ENCODE results near the gene LEMD1. TPM values are rescaled to one million over a fixed set of nuclear protein-coding genes. Genes with fewer than 3 reads are reported as not detected.
"Not testable (repeated sequence)": the region's sequence is repeated elsewhere in the genome, so short reads cannot be mapped to it uniquely, and the experiment has no call there.

The LEMD1 gene
- total RNA-seq, 2 experiments from 2014 or later, result 2.2 to 2.5 TPM

DNA sequence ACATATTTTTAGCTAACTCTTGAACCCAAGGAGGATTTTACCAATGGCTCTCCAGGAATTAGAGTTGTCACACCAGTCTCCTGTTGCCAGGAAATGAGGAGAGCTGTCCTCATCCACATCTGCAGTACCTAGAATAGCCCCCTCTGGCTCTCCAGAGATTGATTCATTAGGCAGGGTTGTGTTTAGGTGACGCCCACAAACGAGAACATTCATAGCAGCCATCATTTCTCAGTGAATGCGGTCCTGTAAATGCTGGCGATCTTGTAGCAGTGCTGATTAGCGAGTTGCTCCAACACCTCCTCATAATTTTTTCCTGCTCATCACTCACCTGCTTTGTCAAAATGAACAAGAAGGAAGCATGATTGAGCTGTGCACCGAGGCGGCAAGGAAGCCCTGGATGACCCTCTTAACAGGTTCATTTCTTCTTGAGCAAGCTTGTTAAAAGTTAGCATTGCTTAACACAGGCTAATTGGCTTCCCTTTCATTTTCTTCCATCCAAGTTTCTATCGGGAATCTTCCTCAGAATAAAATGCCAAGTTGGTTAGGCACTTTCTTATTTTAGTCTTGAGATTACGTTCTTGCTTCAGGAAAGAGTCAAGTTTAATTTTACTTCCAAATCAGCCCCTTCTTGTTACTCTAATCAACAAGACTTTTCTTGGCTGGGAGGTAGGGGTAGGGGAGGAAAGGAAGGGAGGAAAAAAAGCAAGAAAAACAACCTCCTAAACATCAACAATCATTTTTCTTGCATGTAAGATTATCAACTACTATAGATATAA lies 48.6 kb downstream of the LEMD1 start:
- H3K4me3 Mint-ChIP-seq, result no peak overlapping the region
- no peak overlapping the region for H3K27ac Mint-ChIP-seq

DNA sequence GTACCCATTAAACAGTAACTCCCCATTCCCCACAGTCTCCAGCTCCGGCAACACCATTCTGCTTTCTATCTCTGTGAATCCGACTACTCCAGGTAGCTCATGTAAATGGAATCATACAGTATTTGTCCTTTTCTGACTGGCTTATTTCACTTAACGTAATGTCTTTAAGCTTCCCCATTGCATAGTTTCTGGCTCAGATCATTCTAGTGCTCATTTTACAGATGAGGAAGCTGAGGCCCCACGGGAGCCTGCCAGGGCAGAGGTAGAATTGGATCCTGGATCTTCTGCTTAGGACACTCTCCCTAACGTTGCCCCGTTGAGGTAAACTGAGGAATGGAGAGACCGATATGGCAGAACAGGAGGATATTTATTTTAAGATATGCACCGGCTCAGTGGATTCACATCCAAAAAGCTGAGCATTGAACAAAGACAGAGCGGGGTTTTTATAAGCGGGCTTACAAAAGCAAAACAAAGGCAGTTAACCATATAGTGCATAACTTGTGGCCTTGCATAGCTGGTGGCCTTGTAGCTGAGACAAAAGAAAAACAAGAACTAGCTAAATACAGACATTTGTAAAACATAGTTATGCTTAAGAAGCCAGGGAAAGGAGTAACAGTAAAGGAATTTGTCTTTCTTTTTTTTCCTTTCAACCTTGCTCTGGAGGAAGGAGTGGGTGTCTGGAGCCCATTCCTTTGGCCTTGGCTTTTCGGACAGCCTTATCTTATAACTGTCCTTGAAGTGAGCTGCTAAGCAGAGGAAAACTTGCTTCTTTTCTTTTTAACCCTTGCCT lies 49.8 kb downstream of the LEMD1 start:
- Mint-ChIP-seq H3K9me3 (no peaks in the 10 kb centered on the region), H3K4me3 (no peak overlapping the region), H3K27ac (no peak overlapping the region), H3K4me1 (ENCODE audit: low read depth) (peaks cover 21% of the 10 kb centered on the region), H3K27me3 (no peaks in the 10 kb centered on the region), H3K36me3 (no peaks in the 10 kb centered on the region)
- ChIA-PET POLR2A (no interaction called here), CTCF (interaction anchor here (0.8 to 1.8 kb wide), 4 partner anchors 18 to 153 kb away, joined by 3 to 5 read pairs (median 4); no protein-coding TSS in a partner anchor)
- no peak for DNase-seq
- intact Hi-C loops (cut with micrococcal nuclease), result no loop called here

More for the DNA sequence above, 48.6 kb downstream of the LEMD1 start:
- no peak for DNase-seq
- intact Hi-C loops (cut with micrococcal nuclease), result no loop called here
- no peaks in the 10 kb centered on the region for H3K9me3 Mint-ChIP-seq
- H3K27me3 Mint-ChIP-seq, result no peaks in the 10 kb centered on the region
- CTCF ChIA-PET, result interaction anchor here (0.7 to 1.8 kb wide), 3 partner anchors 19 to 113 kb away, joined by 3 to 4 read pairs (median 4); no protein-coding TSS in a partner anchor
- peaks cover 21% of the 10 kb centered on the region for H3K4me1 Mint-ChIP-seq (ENCODE audit: low read depth)
- POLR2A ChIA-PET, result no interaction called here
- H3K36me3 Mint-ChIP-seq, result no peaks in the 10 kb centered on the region

DNA sequence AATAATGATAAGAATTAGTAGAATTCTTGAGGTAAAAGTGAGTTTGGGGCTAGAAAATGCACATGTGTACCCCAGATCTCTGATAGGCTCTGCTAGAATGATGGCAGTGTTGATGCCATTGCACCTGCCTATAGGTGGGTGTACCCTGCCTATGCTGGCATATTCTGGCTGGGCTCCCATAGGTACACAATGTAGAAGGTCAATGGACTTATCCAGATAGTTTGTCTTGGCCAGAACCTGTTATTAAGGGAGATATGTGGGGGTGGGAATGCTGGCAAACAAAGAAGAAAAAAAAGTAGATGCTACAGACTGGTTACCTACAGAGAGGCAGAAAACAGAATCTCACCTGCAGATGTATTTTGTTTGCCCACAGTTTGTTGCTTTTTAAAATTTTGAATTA lies 51.1 kb downstream of the LEMD1 start:
- H3K4me3 Mint-ChIP-seq, result no peak overlapping the region
- CTCF ChIA-PET, result interaction anchor here (0.6 kb wide), 1 partner anchor 116 kb away, joined by 6 read pairs; no protein-coding TSS in a partner anchor
- no peaks in the 10 kb centered on the region for H3K27me3 Mint-ChIP-seq
- no peak overlapping the region for H3K27ac Mint-ChIP-seq
- H3K36me3 Mint-ChIP-seq, result no peaks in the 10 kb centered on the region
- POLR2A ChIA-PET, result no interaction called here
- no peak for DNase-seq
- peaks cover 18% of the 10 kb centered on the region for H3K4me1 Mint-ChIP-seq (ENCODE audit: low read depth)
- no peaks in the 10 kb centered on the region for H3K9me3 Mint-ChIP-seq
- intact Hi-C loops (cut with micrococcal nuclease), result no loop called here

DNA sequence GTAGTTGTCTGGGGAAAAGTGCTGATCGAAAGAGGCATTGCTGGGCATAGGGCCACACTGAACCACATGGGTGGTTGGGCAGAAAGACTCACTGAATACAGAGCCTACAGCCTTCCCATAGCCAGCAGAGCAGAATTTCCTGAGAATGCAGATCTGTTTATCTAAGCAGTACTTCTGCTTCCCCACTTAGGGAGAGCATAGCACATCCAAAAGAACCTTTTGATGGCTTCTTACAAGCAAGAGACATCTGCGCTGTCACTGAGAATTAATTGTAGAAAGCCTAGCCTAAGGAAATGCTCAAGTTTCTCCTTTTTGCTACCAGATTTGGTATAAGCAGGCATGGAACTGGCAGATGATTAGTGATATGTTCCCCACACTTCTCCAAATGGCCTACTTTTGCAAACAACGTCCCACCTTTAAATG lies 52.1 kb downstream of the LEMD1 start:
- H3K27ac Mint-ChIP-seq, result no peak overlapping the region
- H3K4me1 Mint-ChIP-seq (ENCODE audit: low read depth), result peaks cover 14% of the 10 kb centered on the region
- H3K4me3 Mint-ChIP-seq, result no peak overlapping the region
- no peak for DNase-seq
- intact Hi-C loops (cut with micrococcal nuclease), result no loop called here
- ChIA-PET CTCF (interaction anchor here (0.6 kb wide), 1 partner anchor 164 kb away, joined by 3 read pairs; no protein-coding TSS in a partner anchor), POLR2A (no interaction called here)
- H3K36me3 Mint-ChIP-seq, result no peaks in the 10 kb centered on the region
- H3K27me3 Mint-ChIP-seq, result peaks cover 2% of the 10 kb centered on the region
- no peaks in the 10 kb centered on the region for H3K9me3 Mint-ChIP-seq

DNA sequence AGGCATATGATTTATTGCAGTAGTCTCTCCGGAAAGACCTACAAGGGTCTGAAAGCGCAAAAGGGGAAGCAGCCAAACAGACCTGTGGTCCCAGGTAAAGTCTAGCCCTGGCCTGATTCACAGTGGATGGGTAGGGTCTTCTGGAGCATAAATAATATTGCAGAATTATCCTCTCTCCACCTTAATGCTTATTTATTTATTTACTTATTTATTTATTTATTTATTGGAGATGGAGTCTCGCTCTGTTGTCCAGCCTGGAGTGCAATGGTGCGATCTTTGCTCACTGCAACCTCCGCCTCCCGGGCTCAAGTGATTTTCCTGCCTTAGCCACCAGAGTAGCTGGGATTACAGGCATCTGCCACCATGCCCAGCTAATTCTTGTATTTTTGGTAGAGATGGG lies 53.4 kb downstream of the LEMD1 start:
- no peak for DNase-seq
- Mint-ChIP-seq H3K27me3 (peaks cover 2% of the 10 kb centered on the region), H3K4me3 (no peak overlapping the region), H3K4me1 (ENCODE audit: low read depth) (peaks cover 1% of the 10 kb centered on the region), H3K27ac (no peak overlapping the region), H3K9me3 (no peaks in the 10 kb centered on the region), H3K36me3 (no peaks in the 10 kb centered on the region)
- intact Hi-C loops (cut with micrococcal nuclease), result no loop called here
- CTCF ChIA-PET, result interaction anchor here (1.0 kb wide), 1 partner anchor 14 kb away, joined by 3 read pairs; no protein-coding TSS in a partner anchor
- POLR2A ChIA-PET, result no interaction called here

DNA sequence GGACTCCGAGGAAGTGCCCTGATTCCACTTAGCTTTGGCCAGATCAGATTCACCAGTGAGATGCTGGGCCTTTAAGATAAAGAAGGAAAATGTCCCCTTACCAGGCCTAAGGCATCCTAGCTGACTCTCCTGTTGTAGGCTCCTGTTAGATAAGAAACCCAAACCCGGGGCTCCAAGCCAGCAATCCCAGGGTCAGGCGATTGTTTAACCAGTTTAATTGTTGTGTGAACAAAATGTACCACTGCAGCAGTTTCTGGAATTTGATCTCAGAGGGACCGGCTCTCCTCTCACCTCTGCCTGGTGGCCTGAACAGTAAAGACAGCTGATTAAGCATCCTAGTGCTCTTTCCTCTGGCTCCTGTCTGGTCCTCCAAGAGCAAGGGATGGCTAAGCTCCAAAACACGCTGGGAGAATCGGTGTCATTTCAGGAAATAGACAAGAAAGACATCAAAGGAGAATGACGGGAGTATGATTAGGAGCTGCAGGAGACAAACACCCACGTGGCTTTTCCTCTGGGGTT lies 55.9 kb downstream of the LEMD1 start:
- Mint-ChIP-seq H3K27me3 (peaks cover 5% of the 10 kb centered on the region), H3K4me1 (ENCODE audit: low read depth) (no peaks in the 10 kb centered on the region), H3K27ac (no peak overlapping the region), H3K9me3 (no peaks in the 10 kb centered on the region), H3K4me3 (no peak overlapping the region), H3K36me3 (no peaks in the 10 kb centered on the region)
- POLR2A ChIA-PET, result no interaction called here
- no peak for DNase-seq
- intact Hi-C loops (cut with micrococcal nuclease), result no loop called here
- CTCF ChIA-PET, result interaction anchor here (0.8 to 1.6 kb wide), 3 partner anchors 12 to 119 kb away, joined by 3 to 4 read pairs (median 3); no protein-coding TSS in a partner anchor

DNA sequence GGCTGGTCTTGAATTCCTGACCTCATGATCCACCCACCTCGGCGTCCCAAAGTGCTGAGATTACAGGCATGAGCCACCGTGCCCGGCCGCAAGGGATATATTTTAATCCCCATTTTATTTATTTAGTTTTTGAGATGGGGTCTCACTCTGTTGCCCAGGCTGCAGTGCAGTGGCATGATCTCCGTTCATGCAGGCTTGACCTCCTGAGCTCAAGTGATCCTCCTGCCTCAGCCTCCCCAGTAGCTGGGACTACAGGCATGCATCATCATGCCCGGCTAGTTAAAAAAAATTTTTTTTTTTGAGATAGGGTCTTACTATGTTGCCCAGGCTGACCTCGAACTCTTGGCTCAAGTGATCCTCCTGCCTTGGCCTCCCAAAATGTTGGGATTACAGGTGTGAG lies 56.8 kb downstream of the LEMD1 start:
- DNase-seq; H3K36me3 Mint-ChIP-seq; H3K4me3 Mint-ChIP-seq; intact Hi-C loops (cut with micrococcal nuclease); POLR2A ChIA-PET; H3K27ac Mint-ChIP-seq; H3K4me1 Mint-ChIP-seq (ENCODE audit: low read depth); H3K27me3 Mint-ChIP-seq; H3K9me3 Mint-ChIP-seq: not testable (repeated sequence)
- CTCF ChIA-PET, result interaction anchor here (0.7 to 1.3 kb wide), 2 partner anchors 11 to 253 kb away, joined by 3 to 4 read pairs; no protein-coding TSS in a partner anchor

DNA sequence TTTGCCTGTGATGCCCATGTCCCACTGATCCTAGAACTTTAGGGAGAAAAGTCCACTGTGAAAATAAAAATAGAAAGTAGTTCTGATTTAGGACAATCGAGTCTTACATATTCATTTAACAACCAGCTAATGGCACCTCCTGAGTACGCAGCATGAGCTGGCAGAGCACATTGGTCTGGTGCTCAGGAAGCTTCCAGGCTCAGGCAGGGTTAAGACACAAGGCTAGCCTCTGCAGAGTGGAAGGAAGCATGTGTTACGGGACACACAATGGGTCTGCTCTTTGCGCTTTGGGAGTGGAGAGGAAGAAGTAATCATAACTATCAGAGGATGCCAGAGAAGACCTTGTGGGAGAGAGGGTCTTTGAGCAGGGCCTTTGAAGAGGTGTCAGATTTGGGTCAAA lies 61.0 kb downstream of the LEMD1 start:
- Mint-ChIP-seq H3K36me3 (no peaks in the 10 kb centered on the region), H3K27me3 (peaks cover 20% of the 10 kb centered on the region), H3K9me3 (no peaks in the 10 kb centered on the region), H3K4me1 (ENCODE audit: low read depth) (no peaks in the 10 kb centered on the region), H3K4me3 (no peak overlapping the region), H3K27ac (no peak overlapping the region)
- no peak for DNase-seq
- intact Hi-C loops (cut with micrococcal nuclease), result no loop called here
- ChIA-PET CTCF (interaction anchor here (2.5 kb wide), 1 partner anchor 124 kb away, joined by 9 read pairs; no protein-coding TSS in a partner anchor), POLR2A (no interaction called here)

DNA sequence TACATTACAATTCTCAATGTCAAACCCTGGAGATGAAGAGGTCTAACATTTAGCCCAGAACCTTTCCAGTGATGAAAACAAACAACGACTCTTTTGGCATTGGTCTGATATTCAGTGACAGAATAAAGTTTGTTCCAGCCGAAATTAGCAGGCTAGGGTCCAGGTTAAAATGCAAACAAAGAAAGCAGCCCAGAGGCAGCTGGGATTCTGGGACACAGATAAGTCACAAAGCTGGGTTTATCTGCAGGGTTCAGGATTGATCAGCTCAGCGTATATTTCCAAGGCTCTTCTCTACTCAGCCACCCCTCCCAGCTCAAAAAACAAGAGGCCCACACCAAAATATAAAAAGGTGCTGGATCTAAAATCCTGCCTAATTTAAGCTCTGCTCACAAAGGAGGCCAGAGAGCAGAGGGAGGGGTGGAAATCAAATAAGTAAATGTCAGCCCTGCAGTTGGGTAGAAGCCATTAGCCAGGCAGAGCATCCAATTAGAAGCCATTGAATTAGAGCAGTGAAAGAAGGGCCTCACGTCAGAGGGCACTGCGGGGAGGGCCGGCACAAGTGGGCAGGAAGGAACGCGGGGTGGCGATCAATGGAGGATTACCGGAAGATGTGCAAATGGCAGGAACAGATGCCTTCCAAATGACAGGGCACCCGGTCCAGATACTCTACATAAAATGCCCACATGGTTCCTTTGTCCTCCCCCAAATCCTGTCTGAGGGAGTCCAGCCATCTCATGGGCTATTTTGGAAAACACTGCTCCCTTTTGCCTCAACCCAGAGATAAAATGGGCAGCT lies 61.9 kb downstream of the LEMD1 start:
- ChIA-PET CTCF (interaction anchor here (0.6 to 2.5 kb wide), 3 partner anchors 125 to 494 kb away, joined by 3 to 9 read pairs (median 4); no protein-coding TSS in a partner anchor), POLR2A (no interaction called here)
- Mint-ChIP-seq H3K9me3 (no peaks in the 10 kb centered on the region), H3K27ac (no peak overlapping the region), H3K4me3 (no peak overlapping the region), H3K4me1 (ENCODE audit: low read depth) (no peaks in the 10 kb centered on the region), H3K27me3 (peaks cover 18% of the 10 kb centered on the region), H3K36me3 (no peaks in the 10 kb centered on the region)
- intact Hi-C loops (cut with micrococcal nuclease), result no loop called here
- no peak for DNase-seq

DNA sequence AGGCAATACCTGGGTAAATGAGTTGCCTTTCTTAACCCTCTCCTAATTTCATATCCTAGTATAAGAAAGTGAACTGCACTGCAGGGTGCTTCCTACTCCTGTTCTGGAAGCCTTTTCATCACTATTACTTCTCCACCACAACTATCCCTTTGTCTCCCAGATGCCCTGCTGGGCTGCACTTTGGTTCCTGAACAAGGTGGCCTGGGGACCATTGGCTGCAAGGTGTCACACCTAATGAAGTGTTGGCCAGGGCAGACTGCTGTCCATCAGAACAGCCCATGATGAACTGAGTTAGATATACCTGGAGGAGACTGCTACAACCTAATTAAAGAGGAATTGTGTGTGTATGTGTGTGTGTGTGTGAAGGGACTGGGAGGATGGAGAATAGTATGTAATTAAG lies 63.3 kb downstream of the LEMD1 start:
- Mint-ChIP-seq H3K4me1 (ENCODE audit: low read depth) (no peaks in the 10 kb centered on the region), H3K4me3 (no peak overlapping the region), H3K36me3 (no peaks in the 10 kb centered on the region), H3K27me3 (peaks cover 18% of the 10 kb centered on the region), H3K9me3 (no peaks in the 10 kb centered on the region), H3K27ac (no peak overlapping the region)
- no peak for DNase-seq
- POLR2A ChIA-PET, result no interaction called here
- CTCF ChIA-PET, result interaction anchor here (0.8 to 2.5 kb wide), 4 partner anchors 85 to 130 kb away, joined by 3 to 9 read pairs (median 4); no protein-coding TSS in a partner anchor
- intact Hi-C loops (cut with micrococcal nuclease), result no loop called here

DNA sequence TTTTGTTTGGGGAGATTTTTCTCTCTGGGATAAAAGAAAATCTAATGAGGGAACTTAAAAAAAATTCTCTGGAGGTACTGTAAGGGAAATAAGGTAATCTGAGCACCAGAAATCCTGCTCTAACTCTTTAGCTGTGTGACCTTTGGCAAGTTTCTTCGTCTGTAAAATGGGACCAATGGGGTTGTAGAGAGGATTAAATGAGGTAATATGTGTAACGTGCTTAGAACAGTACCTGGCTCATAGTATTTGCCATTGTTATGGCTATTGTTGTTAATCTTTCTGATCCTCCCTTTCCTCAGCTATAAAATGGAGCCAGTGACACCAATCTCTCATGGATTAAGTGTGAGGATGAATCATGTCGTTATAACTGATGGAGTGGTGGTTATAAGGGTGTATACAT lies 64.3 kb downstream of the LEMD1 start:
- Mint-ChIP-seq H3K4me1 (ENCODE audit: low read depth) (no peaks in the 10 kb centered on the region), H3K27me3 (peaks cover 18% of the 10 kb centered on the region), H3K27ac (no peak overlapping the region), H3K9me3 (no peaks in the 10 kb centered on the region), H3K36me3 (no peaks in the 10 kb centered on the region), H3K4me3 (no peak overlapping the region)
- DNase-seq, result no peak
- POLR2A ChIA-PET, result no interaction called here
- intact Hi-C loops (cut with micrococcal nuclease), result no loop called here
- CTCF ChIA-PET, result interaction anchor here (1.3 to 2.7 kb wide), 3 partner anchors 84 to 167 kb away, joined by 3 to 14 read pairs (median 14); no protein-coding TSS in a partner anchor

Measured in activated CD4-positive, alpha-beta memory T cell treated with anti-CD3 and anti-CD28 coated beads for 36 hours (primary cell).